ENCODE measurements around the gene JMJD8.
A peak's percentile ranks its signal among the peaks of the same experiment; 100 is the strongest.

Gene JMJD8

DNA sequence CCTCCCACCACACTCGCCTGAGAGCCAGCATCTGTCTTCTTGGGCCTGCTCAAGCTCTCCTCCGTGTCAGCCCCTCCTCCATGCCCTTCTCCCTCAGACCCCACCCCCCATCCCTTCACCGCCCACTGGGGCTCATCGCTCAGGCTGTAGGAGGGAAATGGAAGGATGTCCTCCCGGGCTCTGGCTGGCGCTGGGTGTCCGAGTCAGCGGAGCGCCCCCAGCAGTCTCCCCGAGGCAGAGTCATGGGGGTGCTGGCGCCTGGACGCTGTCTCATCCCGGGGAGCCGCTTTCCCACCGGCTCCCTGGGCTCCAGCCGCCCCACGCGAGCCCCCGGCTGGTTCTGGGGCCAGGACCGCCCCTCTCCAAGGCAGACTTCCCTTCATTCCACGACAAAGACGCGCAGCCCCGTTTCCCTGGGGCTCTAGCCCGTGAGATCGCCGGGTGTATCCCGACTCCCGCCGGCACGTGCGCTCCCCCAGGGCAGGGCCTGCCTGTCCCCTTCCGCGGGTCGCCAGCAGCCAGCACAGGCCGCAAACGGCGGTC lies 36.4 kb upstream of the JMJD8 start:
- no peak for DNase-seq (ENCODE audit: extremely low read depth, low read depth)
- TF ChIP-seq, protein P1, sequence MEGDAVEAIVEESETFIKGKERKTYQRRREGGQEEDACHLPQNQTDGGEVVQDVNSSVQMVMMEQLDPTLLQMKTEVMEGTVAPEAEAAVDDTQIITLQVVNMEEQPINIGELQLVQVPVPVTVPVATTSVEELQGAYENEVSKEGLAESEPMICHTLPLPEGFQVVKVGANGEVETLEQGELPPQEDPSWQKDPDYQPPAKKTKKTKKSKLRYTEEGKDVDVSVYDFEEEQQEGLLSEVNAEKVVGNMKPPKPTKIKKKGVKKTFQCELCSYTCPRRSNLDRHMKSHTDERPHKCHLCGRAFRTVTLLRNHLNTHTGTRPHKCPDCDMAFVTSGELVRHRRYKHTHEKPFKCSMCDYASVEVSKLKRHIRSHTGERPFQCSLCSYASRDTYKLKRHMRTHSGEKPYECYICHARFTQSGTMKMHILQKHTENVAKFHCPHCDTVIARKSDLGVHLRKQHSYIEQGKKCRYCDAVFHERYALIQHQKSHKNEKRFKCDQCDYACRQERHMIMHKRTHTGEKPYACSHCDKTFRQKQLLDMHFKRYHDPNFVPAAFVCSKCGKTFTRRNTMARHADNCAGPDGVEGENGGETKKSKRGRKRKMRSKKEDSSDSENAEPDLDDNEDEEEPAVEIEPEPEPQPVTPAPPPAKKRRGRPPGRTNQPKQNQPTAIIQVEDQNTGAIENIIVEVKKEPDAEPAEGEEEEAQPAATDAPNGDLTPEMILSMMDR (IDR thresholded peaks at IDR 0.05; ENCODE audit: low read depth, low read length) = peak; percentile 21

GRCh38 chr16:719815-720446 lies 35.8 kb upstream of the JMJD8 start:
- TF ChIP-seq, protein P1 (IDR thresholded peaks at IDR 0.05; ENCODE audit: low read depth, low read length) = peak; percentile 17
- DNase-seq (ENCODE audit: extremely low read depth, low read depth) = no peak

DNA sequence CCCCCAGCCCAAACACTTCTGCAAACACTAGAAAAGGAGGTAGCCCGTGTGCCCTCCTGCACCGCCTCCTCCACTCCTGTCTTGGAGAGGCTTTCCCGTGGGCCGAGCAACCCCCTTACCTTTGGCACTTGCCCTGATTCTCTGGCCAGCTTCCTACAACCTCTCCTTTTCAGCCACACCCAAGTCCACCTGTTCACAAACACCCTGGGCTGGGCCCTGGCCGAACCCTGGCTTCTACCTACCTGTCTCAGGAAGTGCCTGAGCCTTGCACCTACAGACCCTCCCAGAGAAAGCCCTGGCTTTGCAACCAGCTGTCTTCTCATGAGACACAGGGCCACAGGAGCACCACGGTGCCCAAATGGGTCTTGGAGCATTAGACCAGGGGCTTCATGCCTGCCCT lies 34.8 kb upstream of the JMJD8 start:
- DNase-seq (ENCODE audit: extremely low read depth, low read depth) = no peak
- TF ChIP-seq, protein P1 (IDR thresholded peaks at IDR 0.05; ENCODE audit: low read depth, low read length) = no peak

GRCh38 chr16:718389-718788 lies 34.3 kb upstream of the JMJD8 start:
- no peak for DNase-seq (ENCODE audit: extremely low read depth, low read depth)
- TF ChIP-seq, protein P1 (IDR thresholded peaks at IDR 0.05; ENCODE audit: low read depth, low read length) = no peak

DNA sequence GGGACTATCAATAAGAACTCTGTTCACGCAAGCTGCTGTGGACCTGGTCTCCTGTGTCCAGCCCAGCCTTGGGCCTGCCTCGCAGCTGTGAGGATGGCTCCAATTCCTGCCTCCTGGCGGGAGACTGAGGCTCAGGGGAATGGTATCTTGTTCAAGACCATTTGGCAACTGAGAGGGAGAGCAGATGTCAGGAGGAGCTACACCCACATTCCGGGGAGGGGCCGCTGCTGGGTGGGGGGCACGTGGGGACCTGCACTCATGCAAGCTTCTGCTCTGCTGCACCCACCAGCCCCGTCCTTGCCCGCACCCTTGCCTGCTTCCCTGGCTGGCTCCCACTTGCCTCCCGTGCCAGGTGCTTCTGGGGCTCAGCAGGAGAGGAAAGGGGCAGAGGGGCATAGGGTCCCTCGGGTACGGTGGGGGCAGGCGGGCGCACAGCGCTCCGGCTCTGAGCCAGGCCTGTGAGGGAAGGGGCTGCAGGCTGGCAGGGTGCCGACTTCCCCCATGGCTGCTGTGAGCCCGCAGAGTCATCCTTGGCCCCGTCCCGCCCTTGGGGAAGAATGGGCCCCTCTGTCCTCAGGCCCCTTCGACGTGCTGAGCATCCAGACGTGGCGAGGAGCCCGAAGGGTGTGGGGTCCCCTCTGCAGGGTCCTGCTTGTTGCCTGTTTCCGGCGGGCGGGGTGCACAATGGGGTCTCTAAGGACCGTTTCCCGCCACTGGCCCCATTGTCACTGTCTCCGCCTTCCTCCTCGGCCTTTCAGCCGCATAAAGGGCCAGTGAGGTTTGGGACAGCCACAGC lies 33.5 kb upstream of the JMJD8 start:
- no peak for DNase-seq (ENCODE audit: extremely low read depth, low read depth)
- TF ChIP-seq, protein P1 (IDR thresholded peaks at IDR 0.05; ENCODE audit: low read depth, low read length) = no peak

GRCh38 chr16:716768-717325 lies 32.7 kb upstream of the JMJD8 start:
- DNase-seq (ENCODE audit: extremely low read depth, low read depth) = no peak
- TF ChIP-seq, protein P1 (IDR thresholded peaks at IDR 0.05; ENCODE audit: low read depth, low read length) = no peak

GRCh38 chr16:716200-716568 lies 32.0 kb upstream of the JMJD8 start:
- TF ChIP-seq, protein P1 (IDR thresholded peaks at IDR 0.05; ENCODE audit: low read depth, low read length) = no peak
- no peak for DNase-seq (ENCODE audit: extremely low read depth, low read depth)

All from AG09319 (cell line).